CD4-positive, alpha-beta T cell treated with Interleukin-17A for 1 hour (primary cell): Measurements from ENCODE around the gene DGKA.

Source experiments
- DNase-seq: peaks from one replicate; pipeline ENCODE4 v3.0.0-alpha.2; 2020

The DGKA gene

DNA sequence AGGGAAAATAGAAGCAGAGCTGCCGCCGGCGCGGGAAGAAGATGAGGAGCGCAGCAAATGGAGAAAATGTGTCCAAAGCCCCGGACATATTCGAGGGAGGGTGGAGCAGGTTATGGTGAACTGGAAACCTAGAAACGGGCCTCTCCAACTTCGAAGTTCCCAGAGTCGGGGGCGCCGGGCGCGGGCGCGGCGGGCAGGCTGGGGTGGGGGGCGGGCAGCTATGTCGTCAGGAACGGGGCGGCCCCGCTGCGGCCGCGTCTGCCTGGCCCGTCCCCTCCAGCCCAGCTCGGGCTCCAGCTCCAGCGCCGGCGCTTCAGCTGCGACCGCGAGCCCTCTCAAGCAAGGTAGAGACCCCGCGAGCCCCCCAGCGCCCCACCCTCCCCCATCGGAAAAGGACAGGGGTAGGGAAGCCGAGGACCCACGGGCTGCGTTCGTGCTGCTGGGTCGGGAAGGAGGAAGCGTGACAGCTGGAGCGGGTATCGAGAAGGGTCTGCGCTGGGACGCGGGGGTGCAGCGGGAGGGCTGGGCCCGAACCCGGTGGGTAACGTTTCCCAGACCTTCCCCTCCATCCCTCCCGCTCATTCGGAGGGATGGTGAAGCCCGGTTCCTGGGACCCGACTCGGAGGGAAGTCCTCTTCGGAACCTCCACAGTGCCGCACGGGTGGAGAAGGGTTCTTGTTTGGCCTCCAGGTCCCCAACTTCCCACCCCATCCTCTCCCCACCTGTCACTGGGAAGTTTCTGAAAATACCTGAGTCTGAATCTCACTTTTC lies 1.0 kb downstream of the DGKA start:
- peak; percentile 36 for DNase-seq

DNA sequence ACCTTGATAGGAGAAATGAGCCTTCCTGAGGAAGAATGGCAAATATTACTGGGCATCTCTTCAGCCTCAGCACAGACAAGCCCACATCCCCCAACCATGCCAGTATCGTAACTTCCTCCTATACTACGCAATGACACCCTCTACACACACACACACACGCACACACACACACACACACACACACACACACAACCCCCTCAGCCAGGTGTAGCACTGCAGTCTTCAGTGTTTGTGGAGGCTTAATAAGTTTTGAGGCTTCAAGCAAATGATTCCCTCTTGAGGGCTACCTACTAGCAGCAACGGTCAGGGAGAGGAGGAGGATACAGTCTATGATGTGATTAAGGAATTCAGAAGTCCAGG lies 1.6 kb downstream of the DGKA start:
- peak; percentile 78 for DNase-seq

DNA sequence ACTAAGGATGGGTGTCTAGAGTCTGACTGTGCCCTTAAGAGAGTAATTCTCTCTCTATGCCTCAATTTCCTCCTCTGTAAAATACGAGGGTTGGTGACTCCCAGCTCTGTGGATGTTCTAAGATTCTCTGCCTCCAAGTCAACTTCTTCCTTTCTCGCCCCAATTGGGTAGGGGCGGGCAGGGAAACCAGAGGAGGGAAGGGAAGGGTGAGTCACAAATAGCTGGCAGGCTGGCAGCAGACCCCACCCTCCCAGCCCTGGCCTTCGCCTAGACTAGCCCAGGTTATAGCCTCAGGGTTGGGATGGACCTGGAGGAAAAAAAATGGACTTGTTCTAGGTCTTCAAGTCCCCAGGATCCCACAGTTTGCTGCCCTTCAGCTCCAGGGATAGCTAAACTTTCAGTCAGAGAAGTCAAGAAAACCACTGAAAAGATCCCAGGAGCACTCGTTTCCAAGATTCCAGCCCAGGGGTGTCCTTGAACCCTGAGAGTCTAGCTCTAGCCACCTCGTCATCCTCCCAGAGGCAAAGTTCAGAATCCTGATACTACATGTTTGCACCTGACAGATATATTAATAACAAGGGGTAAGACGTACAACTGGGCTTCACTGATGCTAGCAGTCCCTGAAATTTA lies 2.3 kb downstream of the DGKA start:
- peak; percentile 20 for DNase-seq

DNA sequence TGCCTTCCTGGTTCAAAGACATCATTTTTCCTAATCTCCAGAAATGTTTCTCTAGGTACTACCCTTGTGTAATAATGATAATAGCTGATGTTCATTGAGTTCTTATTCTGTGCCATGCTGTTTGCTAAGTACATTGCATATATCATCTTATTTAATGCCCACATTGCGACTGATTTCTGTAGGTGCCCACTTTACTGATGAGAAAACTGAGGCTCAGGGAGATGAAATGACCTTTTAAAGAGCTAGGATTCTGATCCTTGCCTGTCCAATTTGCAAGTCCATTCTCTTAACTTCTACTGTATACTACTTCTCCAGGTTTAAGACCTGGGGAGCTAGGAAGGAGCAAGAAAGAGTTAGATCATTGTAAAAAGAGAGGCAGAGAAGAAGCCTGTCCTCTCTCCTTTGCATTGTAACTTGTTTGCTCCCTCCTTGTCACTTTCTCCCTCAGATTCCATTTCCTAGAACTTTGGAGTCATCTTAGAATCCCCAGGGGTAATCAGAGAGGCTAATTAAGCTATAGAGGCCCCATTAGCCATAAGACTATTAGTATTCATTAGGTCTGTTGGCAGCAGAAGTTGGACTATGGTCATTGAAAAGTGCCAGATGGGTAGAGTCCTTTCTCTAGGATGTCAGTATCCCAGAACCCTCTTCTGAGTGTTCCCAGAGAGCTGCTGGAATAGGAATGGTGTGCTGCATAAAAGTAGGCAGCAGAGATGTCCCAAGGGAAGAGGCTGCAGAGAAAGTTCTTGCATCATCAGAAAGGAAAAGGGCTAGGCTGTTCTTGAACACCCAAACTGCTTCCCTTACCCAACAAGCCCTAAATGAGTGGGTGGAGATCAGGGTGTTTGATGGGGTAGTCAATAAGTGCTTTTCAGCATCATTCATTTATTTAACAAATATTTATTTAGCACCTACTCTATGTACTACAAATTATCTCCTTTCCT lies 3.1 kb downstream of the DGKA start:
- no peak for DNase-seq

GRCh38 chr12:55934773-55935172 lies 3.8 kb downstream of the DGKA start:
- no peak for DNase-seq

GRCh38 chr12:55935738-55936151 lies 4.8 kb downstream of the DGKA start:
- DNase-seq, result peak; percentile 31

- no peak for DNase-seq
Observed at GRCh38 chr12:55937981-55938380, 7.0 kb downstream of the DGKA start.

DNA sequence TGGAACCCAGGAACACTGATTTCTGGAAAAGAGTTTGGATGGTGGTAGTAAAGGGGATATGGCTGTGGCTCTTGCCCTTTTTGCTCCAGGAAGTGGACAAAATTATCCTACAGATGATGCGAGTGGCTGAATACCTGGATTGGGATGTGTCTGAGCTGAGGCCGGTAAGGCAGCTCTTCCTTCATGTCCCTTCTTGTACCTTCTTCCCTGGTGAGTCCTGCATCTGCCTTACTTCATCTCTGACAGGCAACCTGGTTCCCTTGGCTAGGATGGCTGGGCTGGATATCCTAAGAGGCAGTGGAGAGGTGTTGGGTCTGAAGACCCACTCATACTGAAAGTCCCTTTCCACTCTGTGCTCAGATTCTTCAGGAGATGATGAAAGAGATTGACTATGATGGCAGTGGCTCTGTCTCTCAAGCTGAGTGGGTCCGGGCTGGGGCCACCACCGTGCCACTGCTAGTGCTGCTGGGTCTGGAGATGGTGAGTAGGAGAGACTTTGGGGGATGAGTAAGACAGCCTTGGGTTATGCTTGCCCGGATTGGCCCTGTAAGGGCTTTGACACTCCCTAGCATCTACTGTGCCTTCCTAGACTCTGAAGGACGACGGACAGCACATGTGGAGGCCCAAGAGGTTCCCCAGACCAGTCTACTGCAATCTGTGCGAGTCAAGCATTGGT lies 8.0 kb downstream of the DGKA start:
- DNase-seq, result no peak

- peak; percentile 90 for DNase-seq
Observed at GRCh38 chr12:55940065-55940732, 9.2 kb downstream of the DGKA start.

GRCh38 chr12:55942055-55942454 lies 11.1 kb downstream of the DGKA start:
- DNase-seq, result no peak

DNA sequence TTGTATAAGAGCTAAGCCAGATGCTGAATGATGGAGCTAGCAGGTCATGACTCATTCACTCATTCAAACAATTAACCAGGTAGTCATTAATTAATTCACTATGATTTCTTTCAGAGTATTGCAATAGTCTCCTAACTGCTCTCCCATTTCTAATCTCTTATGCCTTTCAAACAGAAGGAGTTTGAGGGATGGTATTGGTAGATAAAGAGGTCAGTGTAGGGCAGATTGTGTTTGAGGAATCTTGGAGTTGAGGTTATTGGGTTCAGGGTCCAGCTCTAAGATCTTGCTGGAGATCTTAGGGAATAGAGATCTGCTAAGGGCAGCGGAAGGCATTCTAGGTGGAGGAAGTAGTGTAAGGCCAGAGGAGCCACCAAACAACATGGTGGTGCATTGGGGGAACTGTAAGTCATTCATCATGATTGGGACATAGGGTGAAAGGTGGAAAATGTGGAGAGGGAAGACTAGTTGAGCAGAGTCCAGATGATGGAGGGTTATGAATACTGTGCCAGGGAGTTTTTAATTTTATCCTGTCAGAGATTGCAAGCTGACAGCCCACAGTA lies 11.7 kb downstream of the DGKA start:
- DNase-seq, result no peak

- no peak for DNase-seq
Observed at GRCh38 chr12:55946553-55946952, 15.6 kb downstream of the DGKA start.

DNA sequence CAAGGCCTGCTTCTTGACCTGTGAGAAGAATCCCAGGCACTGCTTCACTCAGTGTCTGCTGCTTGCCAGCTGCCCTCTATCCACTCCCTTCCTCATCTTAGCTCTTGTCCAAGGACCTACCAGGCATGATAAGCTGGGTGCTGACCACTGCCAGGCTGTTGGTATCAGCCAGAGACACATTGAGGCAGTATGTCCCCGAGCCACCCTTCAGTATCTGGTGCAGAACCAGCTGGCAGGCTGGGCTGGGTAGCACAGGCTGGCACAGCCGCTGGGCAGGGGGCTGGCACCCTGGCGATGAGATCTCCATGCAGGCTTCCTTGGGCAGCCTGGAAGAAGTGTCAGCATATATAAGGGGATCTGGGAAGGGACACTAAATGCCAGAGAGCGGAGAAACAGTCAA lies 24.4 kb downstream of the DGKA start:
- no peak for DNase-seq

DNA sequence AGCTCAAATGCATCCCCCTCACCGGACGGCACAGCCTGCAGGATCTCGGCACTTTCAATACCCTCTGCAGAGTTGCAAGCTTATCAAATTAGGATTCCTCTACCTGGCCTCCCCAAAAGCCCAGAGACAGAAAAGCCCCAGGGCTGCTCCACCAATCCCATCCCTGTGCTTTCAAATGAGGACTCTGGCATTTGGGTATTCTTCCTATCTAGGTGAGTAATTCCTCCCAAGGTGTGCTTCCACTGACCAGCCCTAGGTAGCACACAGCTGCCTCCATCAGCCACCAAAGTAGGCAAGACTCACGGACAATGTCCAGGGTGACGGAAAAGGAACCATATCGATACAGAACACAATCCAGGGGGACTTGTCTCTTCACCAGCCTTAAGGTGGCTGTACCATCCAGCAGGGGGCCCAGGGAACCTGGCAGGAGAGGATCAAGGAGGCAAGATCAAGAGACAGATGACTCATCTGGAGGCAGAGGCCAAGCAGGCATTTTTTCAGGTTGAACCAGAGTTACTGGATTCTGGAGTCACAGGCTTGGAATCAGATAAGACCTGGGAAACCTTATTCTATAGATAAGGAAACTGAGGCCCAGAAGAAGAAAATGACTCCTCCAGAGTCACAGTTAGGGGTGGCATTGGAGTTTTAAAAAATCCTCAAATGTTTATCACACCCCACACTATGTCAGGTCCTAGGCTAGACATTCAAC lies 25.0 kb downstream of the DGKA start:
- peak; percentile 46 for DNase-seq

GRCh38 chr12:55957106-55957859 lies 26.3 kb downstream of the DGKA start:
- DNase-seq, result no peak

DNA sequence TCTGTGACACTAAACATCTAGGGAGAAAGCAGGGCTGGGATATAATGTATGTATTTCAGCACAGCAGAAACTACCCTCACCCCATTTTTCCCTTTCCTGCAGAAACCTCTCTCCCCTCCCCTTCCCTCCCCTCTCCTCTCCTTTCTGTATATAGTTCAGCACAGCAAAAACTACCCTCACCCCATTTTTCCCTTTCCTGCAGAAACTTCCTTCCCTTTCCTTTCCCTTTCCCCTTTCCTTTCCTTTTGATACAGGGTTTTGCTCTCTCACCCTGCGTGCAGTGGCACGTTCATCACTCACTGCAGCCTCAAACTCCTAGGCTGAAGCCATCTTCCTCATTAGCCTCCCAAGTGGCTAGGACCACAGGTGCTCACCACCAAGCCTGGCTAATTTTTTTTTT lies 32.8 kb downstream of the DGKA start:
- DNase-seq, result no peak

- DNase-seq, result no peak
Observed at GRCh38 chr12:55965240-55965639, 34.3 kb downstream of the DGKA start.

DNA sequence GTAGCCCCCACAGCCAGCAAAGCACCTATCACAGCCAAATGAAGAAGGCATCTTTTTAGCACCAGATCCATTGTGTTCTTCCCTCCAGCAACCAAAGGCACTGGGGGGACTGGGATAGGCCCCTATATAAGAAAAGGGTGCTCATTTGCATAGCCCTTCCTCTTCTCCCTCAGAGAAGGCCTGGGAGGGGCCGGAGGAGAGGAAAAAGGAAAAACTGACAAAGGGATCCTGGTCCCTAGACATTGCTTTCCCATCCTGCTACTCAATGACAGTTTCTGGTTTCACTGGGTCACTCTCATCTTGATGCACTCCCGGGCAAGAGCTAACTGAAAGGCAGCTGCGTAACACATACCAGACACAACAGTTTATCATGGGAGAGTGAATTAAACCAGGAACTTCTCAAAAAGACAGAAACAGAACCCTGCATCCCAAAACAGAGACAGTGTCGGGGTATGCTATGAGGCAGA lies 35.0 kb downstream of the DGKA start, which contains the start of gene PMEL:
PMEL (minus strand) TSS at position 102 of the 467 bp plus-strand sequence; CDS start at position 71, 31 bp downstream.
- DNase-seq, result no peak

DNA sequence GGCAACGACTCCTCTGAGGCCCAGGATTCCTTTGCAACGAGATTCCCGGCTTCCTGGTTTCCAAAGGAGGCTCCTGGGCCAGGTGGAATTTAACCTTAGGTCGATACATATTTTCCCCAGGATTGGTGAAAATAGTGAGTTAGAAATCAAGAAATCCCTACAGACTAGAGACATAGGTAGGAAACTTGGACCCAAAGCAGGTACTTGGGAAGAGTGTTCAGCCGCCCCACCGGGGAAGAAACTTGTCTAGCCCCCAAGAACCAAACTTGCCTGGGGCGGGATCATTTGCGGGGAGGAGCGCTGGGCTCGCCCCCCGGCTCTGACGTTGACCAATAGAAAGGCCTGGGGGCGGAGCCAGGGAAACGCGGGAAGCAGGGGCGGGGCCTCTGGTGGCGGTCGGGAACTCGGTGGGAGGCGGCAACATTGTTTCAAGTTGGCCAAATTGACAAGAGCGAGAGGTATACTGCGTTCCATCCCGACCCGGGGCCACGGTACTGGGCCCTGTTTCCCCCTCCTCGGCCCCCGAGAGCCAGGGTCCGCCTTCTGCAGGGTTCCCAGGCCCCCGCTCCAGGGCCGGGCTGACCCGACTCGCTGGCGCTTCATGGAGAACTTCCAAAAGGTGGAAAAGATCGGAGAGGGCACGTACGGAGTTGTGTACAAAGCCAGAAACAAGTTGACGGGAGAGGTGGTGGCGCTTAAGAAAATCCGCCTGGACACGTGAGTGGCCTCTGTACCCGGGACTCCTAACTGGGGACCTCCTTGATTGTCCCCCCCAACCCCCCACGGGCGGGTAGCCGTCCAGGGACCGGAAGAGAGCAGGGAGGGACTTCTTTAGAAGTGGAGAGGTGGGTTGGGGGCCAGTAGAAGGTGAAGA lies 35.7 kb downstream of the DGKA start, which contains the start of gene CDK2:
CDK2 (plus strand) TSS at position 423 of the 874 bp plus-strand sequence; CDS start at position 602, 179 bp downstream.
- DNase-seq, result peak; percentile 90
